Ovary (tissue), 9 donors: ENCODE results near the gene ESPN. TPM values are rescaled to one million over a fixed set of nuclear protein-coding genes. Genes with fewer than 3 reads are reported as not detected.
A peak's percentile ranks its signal among the peaks of the same experiment; 100 is the strongest.

Source experiments
- DNase-seq, 5 donors: peaks; one replicate each; pipeline ENCODE4 v3.0.0-alpha.2; 2019 to 2020
- H3K27ac ChIP-seq, 2 donors: fragments of 200-600 bp; one replicate each; pipeline versions ENCODE4 v1.5.1 to v1.8.0; 2019 to 2022
- H3K27me3 ChIP-seq: fragments of 200-600 bp; one replicate; pipeline ENCODE4 v1.8.0; 2022
- H3K36me3 ChIP-seq: fragments of 200-600 bp; sonication (generic); one replicate; pipeline ENCODE4 v1.5.1; 2019
- H3K4me1 ChIP-seq: one replicate; pipeline ENCODE4 v1.8.1; 2013; ENCODE audit warnings: mild to moderate bottlenecking, moderate library complexity; ENCODE audit not compliant: insufficient read depth
- H3K4me3 ChIP-seq: fragments of 200-600 bp; sonication (generic); one replicate; pipeline ENCODE4 v1.5.1; 2017
- H3K9me3 ChIP-seq, 2 donors: fragments of 200-600 bp in 1 of 2; sonication (generic) in 1 of 2; one replicate each; pipeline versions ENCODE4 v1.5.1 to v1.8.1; 2013 to 2019; ENCODE audit warnings: mild to moderate bottlenecking in 1 of 2, moderate library complexity in 1 of 2
- EP300 ChIP-seq: sonication (generic); formaldehyde crosslinking; IDR thresholded peaks from one replicate; pipeline ENCODE4 v1.6.1; 2017; ENCODE audit warnings: antibody characterized with exemption
- POLR2A ChIP-seq: fragments of 450-650 bp; IDR thresholded peaks from one replicate; pipeline ENCODE4 v1.6.1; 2017; ENCODE audit warnings: antibody characterized with exemption, mild to moderate bottlenecking, moderate library complexity
- WGBS, 3 donors: extraction: QIAGEN DNeasy Blood & Tissue Kit in 1 of 3; methylation state at CpG; one replicate each; pipeline versions ENCODE4 v1.1.5 to v1.1.7; 2013 to 2017; 5-methylcytosine and 5-hydroxymethylcytosine counted together
- intact Hi-C, 4 donors: fragments of 100-400 bp; cut with DNase I; formaldehyde crosslinking; loops; one replicate each; pipeline versions ENCODE4 v1.11.0 to v1.15.1; 2022 to 2023
- polyA plus RNA-seq, 2 donors: library from polyadenylated mRNA; stranded (reverse); fragments of 200-250 nt in 1 of 2; fragments of 350-450 nt in 1 of 2; fragmentation: Illumina TruSeq in 1 of 2; extraction: RNeasy Lipid Tissue Mini Kit (QIAGEN cat#74804) in 1 of 2; gene quantifications; one replicate each; pipeline ENCODE4 v1.2.3, GENCODE V29; 2013 to 2014
- total RNA-seq, 7 donors: library from RNA; depleted of rRNA in 2 of 7; stranded (reverse); fragments of >200 nt in 2 of 7; fragmentation: NEBNext Ultra II Directional in 3 of 7; extraction: Animal tissue kit (Norgen Biotek cat#: 25700) in 3 of 7; gene quantifications; one replicate each; pipeline versions ENCODE4 v1.1.0 to v1.2.4, GENCODE V29; 2016 to 2023
- TF ChIP-seq, protein P1 (sequence below), 3 donors: fragments of 450-650 bp in 2 of 3; fragments of 200-600 bp in 1 of 3; IDR thresholded peaks; one replicate each; pipeline versions ENCODE4 v1.5.1 to v1.8.0; 2016 to 2022; ENCODE audit warnings: antibody characterized with exemption in 3 of 3, mild to moderate bottlenecking in 1 of 3
- donor health status: DM: no; HTN: no; CAD: no; lungs with moderate emphysema.
- donor health status: DM: no; HTN: no; CAD: no.
- donor health status: Bipolar disorder and iron deficiency.
- donor health status: DM: yes; HTN: yes; CAD: no.
- donor health status: DM: no; HTN: no; CAD: no.
- donor health status: DM: yes; HTN: yes; CAD: no.

Gene ESPN
- total and polyA plus RNA-seq, 9 donors = 0.11 to 46.2 (median 1.5) TPM; not detected in 1

DNA sequence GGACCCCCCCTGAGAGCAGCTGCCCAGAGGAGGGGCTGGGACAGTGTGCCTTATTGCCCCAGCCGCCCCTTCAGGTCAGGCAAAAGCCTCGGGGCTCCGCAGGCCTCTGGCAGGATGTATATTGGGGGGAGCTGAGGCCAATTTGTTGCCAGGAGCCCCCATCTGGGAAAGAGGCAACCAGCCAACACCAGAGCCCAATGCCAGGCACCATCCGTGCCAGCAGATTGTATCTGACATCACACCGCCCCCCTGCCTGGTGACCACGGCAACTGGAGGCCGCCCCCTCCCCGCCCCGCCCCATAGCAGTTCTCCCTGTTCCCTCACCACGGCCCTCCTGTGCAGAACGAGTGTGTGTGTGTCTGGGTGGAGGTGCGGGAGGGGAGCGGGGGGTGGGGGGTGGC, 70.5 kb downstream of the ESPN start:
- no peaks in the 10 kb centered on the region for H3K27me3 ChIP-seq
- H3K4me3 ChIP-seq = no peak overlapping the region
- H3K27ac ChIP-seq = no peak overlapping the region
- H3K9me3 ChIP-seq = no peaks in the 10 kb centered on the region
- no peaks in the 10 kb centered on the region for H3K36me3 ChIP-seq
- WGBS, 3 donors = 68 to 80% (median 75%) methylated on average over 13 of the region's 13 CpGs
- intact Hi-C loops = loop anchor here in 1 of 4 donors (10.0 kb wide), 1 partner anchor 60 kb away; the partner anchor contains the start of genes NOL9 and TAS1R1
- TF ChIP-seq, protein P1, sequence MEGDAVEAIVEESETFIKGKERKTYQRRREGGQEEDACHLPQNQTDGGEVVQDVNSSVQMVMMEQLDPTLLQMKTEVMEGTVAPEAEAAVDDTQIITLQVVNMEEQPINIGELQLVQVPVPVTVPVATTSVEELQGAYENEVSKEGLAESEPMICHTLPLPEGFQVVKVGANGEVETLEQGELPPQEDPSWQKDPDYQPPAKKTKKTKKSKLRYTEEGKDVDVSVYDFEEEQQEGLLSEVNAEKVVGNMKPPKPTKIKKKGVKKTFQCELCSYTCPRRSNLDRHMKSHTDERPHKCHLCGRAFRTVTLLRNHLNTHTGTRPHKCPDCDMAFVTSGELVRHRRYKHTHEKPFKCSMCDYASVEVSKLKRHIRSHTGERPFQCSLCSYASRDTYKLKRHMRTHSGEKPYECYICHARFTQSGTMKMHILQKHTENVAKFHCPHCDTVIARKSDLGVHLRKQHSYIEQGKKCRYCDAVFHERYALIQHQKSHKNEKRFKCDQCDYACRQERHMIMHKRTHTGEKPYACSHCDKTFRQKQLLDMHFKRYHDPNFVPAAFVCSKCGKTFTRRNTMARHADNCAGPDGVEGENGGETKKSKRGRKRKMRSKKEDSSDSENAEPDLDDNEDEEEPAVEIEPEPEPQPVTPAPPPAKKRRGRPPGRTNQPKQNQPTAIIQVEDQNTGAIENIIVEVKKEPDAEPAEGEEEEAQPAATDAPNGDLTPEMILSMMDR (IDR thresholded peaks at IDR 0.05) = no peak
- TF ChIP-seq EP300 (no peak), POLR2A (no peak)
- peak in 1 of 5 donors; percentile 31 for DNase-seq
- H3K4me1 ChIP-seq = peaks cover 3% of the 10 kb centered on the region

DNA sequence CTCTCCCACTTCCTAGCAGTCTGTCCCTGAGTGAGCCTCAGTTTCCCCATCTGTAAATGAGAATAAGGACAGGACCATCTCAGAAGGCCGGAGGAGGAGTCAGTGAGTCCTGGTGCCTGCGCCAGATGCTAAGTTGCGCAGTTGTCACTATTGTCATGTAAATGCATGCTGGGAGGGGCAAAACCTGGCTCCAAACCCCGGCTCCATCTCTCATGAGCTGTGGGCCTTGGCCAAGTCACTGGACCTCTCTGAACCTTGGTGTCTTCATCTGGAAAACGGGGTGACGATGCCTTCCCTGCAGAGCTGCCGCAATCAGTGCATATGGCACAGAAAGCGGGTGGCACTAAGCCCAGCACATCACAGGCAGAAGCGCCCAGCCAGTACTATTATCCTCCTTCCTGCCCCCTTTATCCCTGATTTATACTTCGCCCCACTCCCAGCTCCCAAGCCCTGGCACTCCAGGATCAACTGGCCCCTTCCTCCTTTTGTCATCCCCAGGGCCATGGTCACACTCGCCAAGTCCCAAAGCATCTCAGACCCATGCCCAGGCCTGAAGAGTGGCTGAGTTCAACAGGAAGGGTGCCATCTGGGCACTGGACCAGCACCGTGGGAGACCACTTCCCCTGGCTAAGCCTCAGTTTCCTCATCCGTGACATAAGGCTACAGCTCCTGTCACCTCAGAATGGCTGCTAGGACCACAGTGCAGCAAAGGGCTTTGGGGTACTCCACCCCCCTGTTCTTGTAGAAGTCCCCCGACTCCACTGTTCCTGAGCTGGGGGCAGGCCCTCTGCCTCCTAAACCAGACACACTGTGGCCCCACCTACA, 71.2 kb downstream of the ESPN start:
- Histone ChIP-seq H3K27ac (no peak overlapping the region), H3K4me3 (no peak overlapping the region), H3K36me3 (no peaks in the 10 kb centered on the region), H3K9me3 (no peaks in the 10 kb centered on the region), H3K27me3 (no peaks in the 10 kb centered on the region), H3K4me1 (no peaks in the 10 kb centered on the region)
- peak in 1 of 5 donors; percentile 24 for DNase-seq
- TF ChIP-seq EP300 = no peak
- intact Hi-C loops = loop anchor here in 1 of 4 donors (10.0 kb wide), 1 partner anchor 59 kb away; the partner anchor contains the start of genes NOL9 and TAS1R1
- WGBS, 3 donors = 87 to 90% (median 89%) methylated on average over 14 of the region's 14 CpGs

DNA sequence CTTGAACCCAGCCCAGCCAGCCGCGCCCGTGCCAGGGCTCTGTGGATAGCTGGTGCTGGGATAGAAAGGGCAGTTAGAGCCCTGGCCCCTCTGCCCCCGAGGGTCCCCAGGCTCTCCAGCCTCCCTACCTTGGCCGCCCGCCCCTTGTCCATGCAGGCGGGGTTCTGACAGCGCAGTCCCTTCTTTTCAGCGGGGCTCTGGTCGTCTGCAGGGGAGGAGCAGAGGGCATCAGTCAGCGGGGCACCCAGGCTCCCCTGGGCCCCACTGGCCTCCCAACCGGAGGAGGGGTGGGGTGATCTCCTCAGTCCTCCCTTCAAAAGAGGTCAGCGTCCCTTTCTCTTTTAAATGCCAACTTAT, 71.8 kb downstream of the ESPN start:
- H3K4me3 ChIP-seq = no peak overlapping the region
- 37% methylated on average over 13 of the region's 13 CpGs for WGBS, 3 donors
- TF ChIP-seq, protein P1 (IDR thresholded peaks at IDR 0.05) = no peak
- no peak for TF ChIP-seq EP300
- DNase-seq = peak in 1 of 5 donors; percentile 33
- H3K27me3 ChIP-seq = no peaks in the 10 kb centered on the region
- H3K4me1 ChIP-seq = peaks cover 4% of the 10 kb centered on the region
- intact Hi-C loops = loop anchor here in 1 of 4 donors (10.0 kb wide), 1 partner anchor 58 kb away; the partner anchor contains the start of genes NOL9 and TAS1R1
- H3K27ac ChIP-seq = no peak overlapping the region
- no peaks in the 10 kb centered on the region for H3K9me3 ChIP-seq
- H3K36me3 ChIP-seq = no peaks in the 10 kb centered on the region

DNA sequence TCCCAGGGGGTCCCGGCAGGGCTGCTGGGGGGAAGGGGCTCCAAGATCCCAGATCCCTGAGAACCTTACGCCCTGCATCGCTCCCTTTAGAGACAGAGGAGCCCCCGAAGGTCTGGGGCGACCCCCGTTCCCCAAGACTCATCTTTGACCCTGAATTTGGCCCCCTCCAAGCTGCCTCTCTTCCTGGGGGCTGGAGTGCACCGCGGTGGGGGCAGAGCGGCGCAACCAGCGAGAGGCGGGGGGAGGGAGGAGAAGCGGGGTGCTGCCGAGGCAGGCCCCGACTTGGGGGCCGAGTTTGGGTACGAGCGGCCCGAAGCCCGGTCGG, 72.3 kb downstream of the ESPN start:
- DNase-seq = no peak
- Histone ChIP-seq H3K9me3 (no peaks in the 10 kb centered on the region), H3K4me1 (peaks cover 7% of the 10 kb centered on the region), H3K27me3 (no peaks in the 10 kb centered on the region), H3K4me3 (peak overlapping the region; percentile 53), H3K36me3 (no peaks in the 10 kb centered on the region), H3K27ac (peak overlapping the region in 1 of 2 donors; percentile 7)
- TF ChIP-seq POLR2A = no peak
- no peak for TF ChIP-seq EP300
- intact Hi-C loops = loop anchor here in 1 of 4 donors (10.0 kb wide), 1 partner anchor 58 kb away; the partner anchor contains the start of genes NOL9 and TAS1R1
- 1 to 3% (median 1%) methylated on average over 19 to 21 of the region's 21 CpGs for WGBS, 3 donors

DNA sequence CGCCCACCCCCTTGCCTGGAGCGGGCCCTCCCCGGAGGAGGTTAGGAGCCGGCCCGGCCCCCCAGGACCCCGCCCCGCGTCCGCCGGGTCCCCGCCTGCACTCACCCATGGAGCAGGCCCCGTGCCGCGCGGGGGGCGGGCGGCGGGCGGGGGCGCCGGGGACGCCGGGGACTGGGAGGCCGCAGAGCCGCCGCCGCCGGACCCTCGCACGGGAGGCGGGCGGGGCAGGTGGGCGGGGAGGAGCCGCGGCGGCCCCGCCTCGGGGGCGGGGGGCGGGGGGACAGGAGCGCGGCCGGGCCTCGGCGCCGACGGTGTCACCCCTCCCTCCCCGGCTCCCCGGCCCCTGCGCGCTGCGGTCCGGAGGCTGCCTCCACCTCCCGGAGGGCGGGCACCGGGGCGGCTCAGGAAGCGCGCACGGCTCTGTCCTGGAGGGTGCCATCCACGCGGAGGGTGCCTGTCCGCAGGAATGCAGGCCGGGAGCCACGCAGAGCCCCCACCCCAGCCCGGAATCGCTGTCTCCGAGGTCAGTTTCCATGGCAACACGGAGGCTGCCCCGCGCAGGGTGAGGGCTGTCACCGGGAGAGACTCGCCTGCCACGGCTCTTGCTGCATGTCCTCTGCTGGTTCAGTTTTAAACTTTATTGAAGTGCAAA, 72.8 kb downstream of the ESPN start:
- Histone ChIP-seq H3K36me3 (no peaks in the 10 kb centered on the region), H3K4me1 (peaks cover 11% of the 10 kb centered on the region), H3K4me3 (peak overlapping the region; percentile 53), H3K9me3 (no peaks in the 10 kb centered on the region), H3K27me3 (no peaks in the 10 kb centered on the region), H3K27ac (peak overlapping the region in 1 of 2 donors; percentile 7)
- DNase-seq = peak; percentile 51 to 63 (median 58)
- intact Hi-C loops = loop anchor here in 1 of 4 donors (10.0 kb wide), 1 partner anchor 57 kb away; the partner anchor contains the start of genes NOL9 and TAS1R1
- WGBS, 3 donors = 0% methylated on average over 20 to 64 of the region's 74 CpGs
- TF ChIP-seq, protein P1 (IDR thresholded peaks at IDR 0.05) = no peak
